ENCODE results near the gene DSTYK.

Gene DSTYK, protein sequence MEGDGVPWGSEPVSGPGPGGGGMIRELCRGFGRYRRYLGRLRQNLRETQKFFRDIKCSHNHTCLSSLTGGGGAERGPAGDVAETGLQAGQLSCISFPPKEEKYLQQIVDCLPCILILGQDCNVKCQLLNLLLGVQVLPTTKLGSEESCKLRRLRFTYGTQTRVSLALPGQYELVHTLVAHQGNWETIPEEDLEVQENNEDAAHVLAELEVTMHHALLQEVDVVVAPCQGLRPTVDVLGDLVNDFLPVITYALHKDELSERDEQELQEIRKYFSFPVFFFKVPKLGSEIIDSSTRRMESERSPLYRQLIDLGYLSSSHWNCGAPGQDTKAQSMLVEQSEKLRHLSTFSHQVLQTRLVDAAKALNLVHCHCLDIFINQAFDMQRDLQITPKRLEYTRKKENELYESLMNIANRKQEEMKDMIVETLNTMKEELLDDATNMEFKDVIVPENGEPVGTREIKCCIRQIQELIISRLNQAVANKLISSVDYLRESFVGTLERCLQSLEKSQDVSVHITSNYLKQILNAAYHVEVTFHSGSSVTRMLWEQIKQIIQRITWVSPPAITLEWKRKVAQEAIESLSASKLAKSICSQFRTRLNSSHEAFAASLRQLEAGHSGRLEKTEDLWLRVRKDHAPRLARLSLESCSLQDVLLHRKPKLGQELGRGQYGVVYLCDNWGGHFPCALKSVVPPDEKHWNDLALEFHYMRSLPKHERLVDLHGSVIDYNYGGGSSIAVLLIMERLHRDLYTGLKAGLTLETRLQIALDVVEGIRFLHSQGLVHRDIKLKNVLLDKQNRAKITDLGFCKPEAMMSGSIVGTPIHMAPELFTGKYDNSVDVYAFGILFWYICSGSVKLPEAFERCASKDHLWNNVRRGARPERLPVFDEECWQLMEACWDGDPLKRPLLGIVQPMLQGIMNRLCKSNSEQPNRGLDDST

DNA sequence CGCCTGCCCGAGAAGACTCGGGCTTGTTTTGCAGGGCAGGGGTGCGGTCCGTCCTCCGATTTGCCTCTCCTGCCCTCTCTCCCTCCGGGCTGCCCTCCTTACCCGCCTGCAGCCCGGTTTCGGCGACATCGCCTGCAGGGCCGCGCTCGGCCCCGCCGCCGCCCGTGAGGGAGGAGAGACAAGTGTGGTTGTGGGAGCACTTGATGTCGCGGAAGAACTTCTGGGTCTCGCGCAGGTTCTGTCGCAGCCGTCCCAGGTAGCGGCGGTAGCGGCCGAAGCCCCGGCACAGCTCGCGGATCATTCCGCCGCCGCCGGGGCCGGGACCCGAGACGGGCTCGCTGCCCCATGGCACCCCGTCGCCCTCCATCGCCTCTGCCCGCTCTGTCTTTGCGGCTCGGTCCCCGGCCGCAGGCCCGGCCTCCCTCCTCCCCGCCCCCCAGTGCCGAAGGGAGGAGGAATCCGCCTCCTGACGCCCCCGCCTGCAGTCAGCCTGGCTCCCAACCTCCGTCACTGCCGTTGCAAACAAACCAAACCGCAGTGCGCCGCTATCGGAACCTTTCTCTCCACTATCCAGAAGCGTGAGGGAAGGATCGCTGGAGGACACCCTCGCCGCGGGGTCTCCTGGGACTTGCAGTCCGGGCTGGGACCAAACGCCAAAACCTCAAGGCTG lies at the start of gene DSTYK:
Gene DSTYK, minus strand, starts transcription at position 534 of the 670 bp plus-strand sequence. Its CDS starts 167 bp downstream, at position 367.
- DNase-seq, result peak; percentile 93

DNA sequence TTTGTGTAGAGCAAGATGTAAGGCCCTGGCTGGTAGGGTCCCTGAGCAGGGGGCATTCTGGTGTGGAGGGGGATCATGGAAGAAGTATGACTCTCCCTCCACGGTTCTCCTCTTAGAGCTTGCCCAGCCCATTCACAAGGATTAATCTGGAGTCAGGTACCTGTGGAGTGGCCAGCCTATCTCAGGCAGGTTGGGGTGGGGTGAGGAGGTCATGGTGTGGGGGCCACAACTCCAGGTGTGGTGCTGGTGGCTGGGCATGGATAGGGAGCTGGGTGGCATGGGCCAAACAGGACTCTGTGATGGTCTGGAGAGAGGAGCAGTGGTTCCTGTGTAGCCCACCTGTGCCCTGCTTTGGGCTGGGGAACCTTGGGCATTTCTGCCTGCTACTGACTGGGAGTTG lies 48.5 kb upstream of the DSTYK start:
- no peak for DNase-seq

- peak; percentile 66 for DNase-seq
These were observed 47.9 kb upstream of the DSTYK start for GRCh38 chr1:205259324-205259832.

DNA sequence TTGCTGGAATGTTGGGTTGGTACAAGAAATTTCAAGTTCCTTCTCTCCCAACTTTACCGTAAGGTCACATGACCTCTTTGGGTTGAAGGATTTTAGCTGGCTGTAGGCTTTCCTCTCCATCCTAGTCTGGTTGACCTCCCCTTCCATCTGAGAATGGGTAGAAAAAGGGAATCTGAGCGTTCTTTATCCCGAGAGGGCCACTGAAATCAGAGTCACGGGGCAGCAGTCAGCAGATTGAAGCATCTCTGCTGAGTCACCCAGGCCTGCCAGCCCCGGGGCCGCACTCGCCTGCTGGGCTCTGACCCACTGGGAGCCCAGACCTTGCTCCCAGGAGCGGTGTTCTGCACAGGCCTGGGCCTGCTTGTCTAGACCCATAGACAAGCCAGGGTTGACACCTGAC lies 47.2 kb upstream of the DSTYK start:
- peak; percentile 69 for DNase-seq

DNA sequence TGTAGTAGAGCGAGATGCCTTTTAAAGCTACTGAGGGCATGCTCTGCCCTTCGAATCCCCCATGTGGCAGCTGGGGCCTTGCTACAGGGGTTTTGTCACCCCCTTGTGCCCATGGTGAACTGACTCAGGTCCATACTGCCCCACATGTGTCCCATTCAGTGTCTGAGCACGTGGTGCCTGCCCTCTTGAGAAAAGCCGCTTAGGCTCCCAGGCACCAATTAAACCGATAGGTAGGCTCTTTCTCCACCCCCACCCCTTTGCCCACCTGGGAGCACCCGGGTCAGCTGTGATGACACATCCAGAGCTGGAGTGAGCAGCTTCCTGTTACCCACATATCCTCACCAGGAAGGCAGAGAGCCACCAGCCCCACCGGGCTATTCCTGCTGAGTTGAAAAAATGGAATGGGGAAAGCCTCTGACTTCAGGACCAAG lies 46.8 kb upstream of the DSTYK start:
- no peak for DNase-seq

- DNase-seq, result no peak
These were observed 46.2 kb upstream of the DSTYK start for GRCh38 chr1:205257735-205258134.

GRCh38 chr1:205256951-205257625 lies 45.6 kb upstream of the DSTYK start:
- DNase-seq, result no peak

GRCh38 chr1:205255941-205256780 lies 44.7 kb upstream of the DSTYK start:
- peak; percentile 85 for DNase-seq

DNA sequence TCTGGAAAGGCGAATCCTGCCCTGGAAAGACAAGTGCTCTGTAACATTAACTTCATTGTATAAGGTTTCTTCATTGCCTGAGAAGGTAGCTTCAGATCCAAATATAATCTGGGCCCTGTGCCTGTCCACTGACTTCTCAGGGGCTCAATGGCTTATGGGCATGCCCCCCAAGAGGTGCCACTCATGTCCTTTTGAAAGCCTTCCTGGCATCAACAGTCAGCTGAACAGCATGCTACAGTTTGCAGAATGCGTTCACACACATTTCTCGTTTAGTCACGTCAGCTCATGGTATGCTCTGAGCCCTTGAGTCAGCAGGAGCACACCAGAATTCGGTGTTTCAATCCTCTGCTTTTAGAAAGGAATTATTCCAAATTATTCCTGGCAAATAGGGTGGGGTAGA lies 40.1 kb upstream of the DSTYK start:
- no peak for DNase-seq

DNA sequence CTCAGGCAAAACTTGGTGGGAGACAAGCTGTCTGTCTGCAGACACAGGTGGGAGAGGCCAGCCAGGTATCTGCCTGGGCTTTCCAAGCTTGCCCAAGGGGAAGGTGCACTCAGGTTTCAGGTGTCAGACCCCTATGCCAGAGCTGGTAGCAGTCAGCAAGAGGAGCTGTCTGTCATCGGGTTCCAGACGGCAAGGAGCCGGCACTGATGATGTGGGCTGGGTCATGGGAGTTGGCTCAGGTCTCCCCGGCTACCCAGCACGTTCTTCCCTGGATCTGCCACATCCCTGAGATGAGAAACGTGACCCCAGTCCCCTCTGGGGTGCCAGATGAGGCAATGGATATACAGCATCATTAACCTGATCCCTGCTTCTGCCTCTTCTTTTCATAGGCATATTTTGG lies 39.2 kb upstream of the DSTYK start:
- no peak for DNase-seq

DNA sequence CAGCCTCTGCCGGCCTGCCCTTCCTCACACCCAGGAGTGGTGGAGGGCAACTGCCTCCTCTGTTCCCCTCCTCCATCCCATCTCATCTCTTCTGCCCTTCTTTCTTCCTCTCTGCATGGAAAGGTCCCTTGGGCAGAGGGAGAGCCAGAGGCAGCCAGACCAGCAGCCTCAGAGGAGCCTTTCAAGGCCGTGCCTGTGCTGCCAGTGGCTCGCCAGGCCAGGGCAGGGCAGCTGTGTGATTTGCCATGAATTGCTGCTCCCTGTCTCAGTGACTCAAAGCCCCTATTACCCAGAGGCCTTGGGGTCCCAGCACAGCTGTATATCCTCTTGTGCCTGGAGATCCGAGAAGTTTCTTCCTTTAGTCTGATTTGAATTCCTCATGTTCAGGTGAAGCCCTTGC lies 38.1 kb upstream of the DSTYK start:
- DNase-seq, result no peak

DNA sequence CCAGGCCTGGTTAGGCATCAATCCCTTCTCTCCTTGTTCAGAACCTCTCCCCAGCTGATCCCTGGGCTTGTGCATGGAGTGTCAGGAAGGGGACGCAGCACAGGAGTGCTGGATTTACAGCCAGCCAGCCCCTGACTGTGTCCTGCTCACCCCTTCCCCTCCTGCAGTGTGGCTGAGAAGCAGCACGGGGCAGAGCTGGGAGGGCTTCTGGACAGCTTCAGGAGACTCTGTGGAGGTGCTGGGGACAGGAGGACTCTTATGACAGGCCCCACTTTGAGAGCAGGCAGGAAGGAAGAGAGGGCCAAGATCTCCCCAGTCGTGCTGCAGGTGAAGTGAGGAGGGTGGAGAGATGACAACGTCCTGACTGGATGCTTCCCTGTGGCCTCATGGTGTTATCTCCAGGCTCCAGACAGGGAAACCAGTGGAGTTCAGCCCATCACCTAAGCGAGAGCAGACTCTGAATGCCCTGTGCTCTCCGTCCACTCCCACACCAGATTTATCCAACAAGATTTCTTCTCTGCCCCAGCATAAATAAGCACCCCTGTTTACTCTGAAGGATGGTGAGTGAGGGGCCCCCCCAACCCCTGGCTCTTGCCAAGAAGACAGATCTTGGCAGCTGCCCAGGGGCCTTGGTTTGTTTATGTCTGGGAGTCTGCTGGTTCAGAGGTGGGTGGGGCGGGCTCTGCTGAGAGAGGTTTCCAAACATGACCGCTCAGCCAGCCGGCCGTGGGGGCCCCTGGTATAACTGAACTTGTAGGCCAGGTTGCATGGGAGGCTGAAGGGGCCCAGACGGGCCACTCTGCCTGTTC lies 37.5 kb upstream of the DSTYK start:
- DNase-seq, result no peak

- no peak for DNase-seq
These were observed 35.8 kb upstream of the DSTYK start for GRCh38 chr1:205247130-205247921.

- no peak for DNase-seq
These were observed 35.0 kb upstream of the DSTYK start for GRCh38 chr1:205246351-205247119.

- DNase-seq, result no peak
These were observed 33.6 kb upstream of the DSTYK start for GRCh38 chr1:205245096-205245495.

GRCh38 chr1:205244384-205244783 lies 32.9 kb upstream of the DSTYK start:
- no peak for DNase-seq

DNA sequence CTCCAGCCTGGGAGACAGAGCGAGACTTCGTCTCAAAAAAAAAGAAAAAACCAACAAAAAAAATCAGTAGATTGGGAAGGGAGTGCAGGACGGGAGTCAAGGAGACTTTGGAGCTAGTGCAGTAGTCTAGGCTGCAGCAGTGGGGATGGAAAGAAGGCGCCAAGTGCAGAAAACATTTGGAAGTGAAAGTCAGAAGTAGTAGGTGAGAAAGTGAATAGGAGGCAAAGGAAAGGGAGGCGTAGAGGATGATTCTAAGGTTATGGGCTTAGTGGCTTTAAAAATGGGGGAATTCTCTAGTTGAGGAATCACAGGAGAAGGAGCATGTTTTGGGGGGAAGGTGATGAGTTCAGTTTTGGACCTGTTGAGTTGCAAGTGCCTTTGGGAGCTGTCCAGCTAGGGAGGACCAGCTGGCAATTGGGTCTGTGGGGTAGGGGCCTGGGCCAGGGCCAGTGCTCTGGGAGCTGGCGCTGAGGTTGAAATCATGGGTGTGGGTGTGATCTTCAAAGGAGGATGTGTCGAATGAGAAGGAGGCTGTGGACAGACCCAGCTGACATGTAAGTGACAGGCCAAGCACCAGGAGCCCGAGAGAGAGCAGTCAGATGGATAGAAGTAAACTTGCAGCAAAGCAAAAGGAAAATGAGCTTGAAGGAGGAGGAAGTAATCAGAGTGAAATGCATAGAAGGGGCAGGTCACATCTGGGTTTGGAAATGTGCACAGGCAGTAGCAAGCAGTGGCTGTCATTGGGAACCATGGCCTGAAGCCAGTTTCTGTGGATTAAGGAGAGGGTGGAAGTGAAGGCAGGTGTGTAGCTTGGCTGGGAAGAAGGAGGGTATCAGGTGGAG lies 32.1 kb upstream of the DSTYK start:
- DNase-seq, result no peak

All from inflammatory macrophage treated with lipopolysaccharide for 4 hours (primary cell).